PC-9 (cell line): ENCODE results near the gene LRP1. TPM values are rescaled to one million over a fixed set of nuclear protein-coding genes. Genes with fewer than 3 reads are reported as not detected.

Experiments
- BruUV-seq: library from RNA; stranded (reverse); fragments of 400-500 nt; replicated peaks from 2 replicates; lab custom pipeline; 2021; lab: Mats Ljungman, UMichigan
- CTCF ChIA-PET: fragments of 300-600 bp; sonication (Branson Sonifier 250); formaldehyde crosslinking; loops from one replicate; lab custom pipeline; 2022; ENCODE audit warnings: antibody characterized with exemption; lab: Charles Lee
- POLR2A ChIA-PET: fragments of 300-600 bp; sonication (Branson Sonifier 250); formaldehyde crosslinking; loops from one replicate; lab custom pipeline; 2022; ENCODE audit warnings: antibody characterized with exemption; ENCODE audit not compliant: unreplicated experiment; lab: Charles Lee
- DNase-seq, 2 experiments: peaks; one replicate each; pipeline versions ENCODE4 v3.0.0 to v3.0.0-alpha.2; 2015 to 2022; ENCODE audit warnings: mixed read lengths in 1 of 2
- H2AFZ ChIP-seq: fragments of 200-600 bp; sonication (generic); 2 replicates; pipeline ENCODE4 v1.8.1; 2017; ENCODE audit warnings: antibody characterized with exemption
- H3F3A ChIP-seq: fragments of 200-600 bp; sonication (generic); 2 replicates; pipeline ENCODE4 v1.8.1; 2017; ENCODE audit warnings: antibody characterized with exemption, mild to moderate bottlenecking, low read depth; ENCODE audit not compliant: insufficient read depth
- H3K27ac ChIP-seq: fragments of 200-600 bp; sonication (generic); 2 replicates; pipeline ENCODE4 v1.6.1; 2016; ENCODE audit warnings: mixed run types
- H3K27me3 ChIP-seq: fragments of 200-600 bp; sonication (generic); 2 replicates; pipeline ENCODE4 v1.6.1; 2016; ENCODE audit warnings: low read depth, mixed run types; ENCODE audit not compliant: insufficient read depth
- H3K36me3 ChIP-seq: fragments of 200-600 bp; sonication (generic); 2 replicates; pipeline ENCODE4 v1.6.1; 2016; ENCODE audit warnings: low read depth, mixed run types
- H3K4me1 ChIP-seq: fragments of 200-600 bp; sonication (generic); replicated peaks from 2 replicates; pipeline ENCODE4 v1.6.1; 2016; ENCODE audit warnings: mixed run types; ENCODE audit not compliant: insufficient read depth
- H3K4me2 ChIP-seq: fragments of 200-600 bp; sonication (generic); 2 replicates; pipeline ENCODE4 v1.6.1; 2017; ENCODE audit warnings: mixed run types
- H3K4me3 ChIP-seq: fragments of 200-600 bp; sonication (generic); 2 replicates; pipeline ENCODE4 v1.6.1; 2016; ENCODE audit warnings: mixed run types
- H3K79me2 ChIP-seq: fragments of 200-600 bp; sonication (generic); 2 replicates; pipeline ENCODE4 v1.6.1; 2017; ENCODE audit warnings: low read depth, mixed run types
- H3K9me2 ChIP-seq: fragments of 200-600 bp; sonication (generic); 2 replicates; pipeline ENCODE4 v1.8.1; 2017; ENCODE audit warnings: mild to moderate bottlenecking; ENCODE audit not compliant: insufficient read depth
- H3K9me3 ChIP-seq: fragments of 200-600 bp; sonication (generic); 2 replicates; pipeline ENCODE4 v1.8.1; 2016; ENCODE audit warnings: low read depth; ENCODE audit not compliant: insufficient read depth
- H4K20me1 ChIP-seq: fragments of 200-600 bp; sonication (generic); 2 replicates; pipeline ENCODE4 v1.8.1; 2017; ENCODE audit not compliant: insufficient read depth
- EZH2 ChIP-seq: fragments of 200-600 bp; sonication (generic); IDR thresholded peaks from 2 replicates; pipeline ENCODE4 v1.8.0; 2017; ENCODE audit warnings: antibody characterized with exemption, low read depth
- intact Hi-C: fragments of 100-400 bp; cut with micrococcal nuclease; formaldehyde crosslinking; loops from one replicate; pipeline ENCODE4 v1.10.0; 2022; ENCODE audit not compliant: unreplicated experiment
- total RNA-seq: library from RNA; stranded (reverse); gene quantifications from 2 replicates; pipeline ENCODE4 v1.2.3, GENCODE V29; 2021
- TF ChIP-seq, protein P1 (sequence below): fragments of 200-600 bp; sonication (generic); conservative IDR thresholded peaks from 2 replicates; pipeline ENCODE4 v1.6.1; 2017; ENCODE audit warnings: mixed run types, antibody characterized with exemption, mild to moderate bottlenecking, moderate library complexity

The LRP1 gene
- total RNA-seq, 1 experiment from 2014 or later = 51.4 TPM

DNA sequence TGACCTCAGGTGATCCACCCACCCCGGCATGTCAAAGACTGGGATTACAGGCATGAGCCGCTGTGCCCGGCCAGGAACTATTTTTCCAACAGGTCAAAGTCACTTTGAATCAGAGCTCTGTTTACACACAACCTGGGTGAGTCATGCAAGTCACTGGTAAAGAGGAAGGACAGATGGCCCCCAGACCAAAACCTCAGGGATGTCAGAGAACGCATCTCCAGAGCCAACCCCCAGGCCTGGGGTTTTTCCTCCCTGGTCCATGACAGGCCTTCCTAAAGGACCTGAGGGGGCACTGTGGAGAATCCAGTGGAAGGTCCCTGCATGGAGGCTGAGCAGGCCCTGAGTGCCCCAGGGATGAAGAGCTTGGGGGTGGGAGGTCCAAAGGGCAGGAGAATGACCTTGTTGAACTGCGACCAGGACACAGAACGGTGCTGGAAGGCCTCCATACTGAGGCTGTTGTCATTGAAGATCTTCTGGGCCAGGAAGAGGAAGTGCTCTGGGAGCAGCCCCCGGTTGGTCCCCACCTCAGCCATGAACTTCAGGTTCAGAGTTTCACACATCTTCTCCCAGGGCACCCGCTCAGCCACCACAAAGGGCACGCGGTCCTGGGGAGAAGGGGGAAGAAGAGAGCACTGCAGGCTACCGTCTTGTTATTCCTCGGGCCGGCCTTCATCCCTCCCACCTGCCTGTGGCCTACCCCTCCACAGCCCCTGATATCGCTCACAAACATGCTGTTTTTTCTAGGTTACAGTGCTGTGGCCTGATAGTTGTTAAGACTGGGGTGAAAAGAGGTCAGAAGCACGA, 26.2 kb upstream of the LRP1 start:
- TF ChIP-seq, protein P1, sequence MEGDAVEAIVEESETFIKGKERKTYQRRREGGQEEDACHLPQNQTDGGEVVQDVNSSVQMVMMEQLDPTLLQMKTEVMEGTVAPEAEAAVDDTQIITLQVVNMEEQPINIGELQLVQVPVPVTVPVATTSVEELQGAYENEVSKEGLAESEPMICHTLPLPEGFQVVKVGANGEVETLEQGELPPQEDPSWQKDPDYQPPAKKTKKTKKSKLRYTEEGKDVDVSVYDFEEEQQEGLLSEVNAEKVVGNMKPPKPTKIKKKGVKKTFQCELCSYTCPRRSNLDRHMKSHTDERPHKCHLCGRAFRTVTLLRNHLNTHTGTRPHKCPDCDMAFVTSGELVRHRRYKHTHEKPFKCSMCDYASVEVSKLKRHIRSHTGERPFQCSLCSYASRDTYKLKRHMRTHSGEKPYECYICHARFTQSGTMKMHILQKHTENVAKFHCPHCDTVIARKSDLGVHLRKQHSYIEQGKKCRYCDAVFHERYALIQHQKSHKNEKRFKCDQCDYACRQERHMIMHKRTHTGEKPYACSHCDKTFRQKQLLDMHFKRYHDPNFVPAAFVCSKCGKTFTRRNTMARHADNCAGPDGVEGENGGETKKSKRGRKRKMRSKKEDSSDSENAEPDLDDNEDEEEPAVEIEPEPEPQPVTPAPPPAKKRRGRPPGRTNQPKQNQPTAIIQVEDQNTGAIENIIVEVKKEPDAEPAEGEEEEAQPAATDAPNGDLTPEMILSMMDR = no peak
- TF ChIP-seq EZH2 = no peak
- H2AFZ ChIP-seq = no peak overlapping the region
- no peaks in the 10 kb centered on the region for H3K79me2 ChIP-seq
- H3K27ac ChIP-seq = no peak overlapping the region
- H3K27me3 ChIP-seq = no peaks in the 10 kb centered on the region
- no peaks in the 10 kb centered on the region for H4K20me1 ChIP-seq
- ChIA-PET CTCF (no interaction called here), POLR2A (interaction anchor here (0.6 kb wide), 2 partner anchors 9 to 81 kb away, joined by 8 to 11 read pairs; no protein-coding TSS in a partner anchor)
- no peak overlapping the region for H3K4me2 ChIP-seq
- no peak overlapping the region for H3K4me3 ChIP-seq
- H3K9me3 ChIP-seq = no peaks in the 10 kb centered on the region
- intact Hi-C loops = no loop called here
- peaks cover 7% of the 10 kb centered on the region; the same call in 1 of the 2 replicates for H3K36me3 ChIP-seq
- no peak for DNase-seq
- no peaks in the 10 kb centered on the region for H3K9me2 ChIP-seq
- H3F3A ChIP-seq = 0 out of 2 replicates have a peak, but pooled peaks cover 5% of the 10 kb centered on the region
- no TSS peak for BruUV-seq
- no peaks in the 10 kb centered on the region for H3K4me1 ChIP-seq

DNA sequence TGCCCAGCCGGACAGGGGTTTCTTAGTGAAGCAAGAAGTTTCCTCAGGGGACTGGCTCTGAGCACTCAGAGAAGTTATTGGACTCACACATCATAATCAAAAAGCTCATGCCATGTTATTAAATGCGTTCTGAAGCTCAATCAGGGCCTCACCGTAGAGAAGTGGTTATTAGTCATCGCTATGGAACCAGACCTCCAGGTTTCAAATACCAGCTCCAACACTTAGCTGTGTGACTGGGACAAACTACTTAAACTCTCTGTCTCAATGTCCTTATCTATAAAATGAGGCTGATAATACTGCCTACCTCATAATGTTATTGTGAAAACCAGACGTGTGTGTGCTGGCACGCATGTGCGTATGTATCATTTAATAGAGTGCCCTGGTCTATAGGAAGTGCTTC, 24.4 kb upstream of the LRP1 start:
- no TSS peak for BruUV-seq
- H3K4me2 ChIP-seq = no peak overlapping the region
- no peaks in the 10 kb centered on the region for H3K9me2 ChIP-seq
- H3F3A ChIP-seq = 0 out of 2 replicates have a peak, but pooled peaks cover 5% of the 10 kb centered on the region
- intact Hi-C loops = no loop called here
- no peak for DNase-seq
- no peak overlapping the region for H2AFZ ChIP-seq
- peaks cover 11% of the 10 kb centered on the region; the same call in 1 of the 2 replicates for H3K36me3 ChIP-seq
- no peaks in the 10 kb centered on the region for H3K4me1 ChIP-seq
- ChIA-PET POLR2A (no interaction called here), CTCF (no interaction called here)
- no peaks in the 10 kb centered on the region for H3K9me3 ChIP-seq
- no peak overlapping the region for H3K4me3 ChIP-seq
- TF ChIP-seq, protein P1 = no peak
- no peak for TF ChIP-seq EZH2
- H3K27ac ChIP-seq = no peak overlapping the region
- H3K79me2 ChIP-seq = no peaks in the 10 kb centered on the region
- H4K20me1 ChIP-seq = no peaks in the 10 kb centered on the region
- no peaks in the 10 kb centered on the region for H3K27me3 ChIP-seq

- Histone ChIP-seq H3K4me2 (no peak overlapping the region), H3K9me3 (no peaks in the 10 kb centered on the region), H3K4me1 (peaks cover 2% of the 10 kb centered on the region; the same call in 1 of the 2 replicates), H3K27ac (no peak overlapping the region), H3K36me3 (peaks cover 10% of the 10 kb centered on the region; the same call in 1 of the 2 replicates), H4K20me1 (no peaks in the 10 kb centered on the region), H3K4me3 (no peak overlapping the region), H3K79me2 (peaks cover 2% of the 10 kb centered on the region; the same call in 1 of the 2 replicates), H2AFZ (no peak overlapping the region), H3F3A (0 out of 2 replicates have a peak, but pooled peaks cover 5% of the 10 kb centered on the region), H3K27me3 (no peaks in the 10 kb centered on the region), H3K9me2 (no peaks in the 10 kb centered on the region)
- no peak for DNase-seq
- BruUV-seq = no TSS peak
- POLR2A ChIA-PET = no interaction called here
- intact Hi-C loops = no loop called here
- no peak for TF ChIP-seq EZH2
- TF ChIP-seq, protein P1 = no peak
- CTCF ChIA-PET = no interaction called here
Observed at GRCh38 chr12:57104292-57104910, 23.9 kb upstream of the LRP1 start.
